ENCODE results near the gene TNFSF11. TPM values are rescaled to one million over a fixed set of nuclear protein-coding genes. Genes with fewer than 3 reads are reported as not detected.

Gene TNFSF11
- polyA plus RNA-seq, 3 donors = not detected

DNA sequence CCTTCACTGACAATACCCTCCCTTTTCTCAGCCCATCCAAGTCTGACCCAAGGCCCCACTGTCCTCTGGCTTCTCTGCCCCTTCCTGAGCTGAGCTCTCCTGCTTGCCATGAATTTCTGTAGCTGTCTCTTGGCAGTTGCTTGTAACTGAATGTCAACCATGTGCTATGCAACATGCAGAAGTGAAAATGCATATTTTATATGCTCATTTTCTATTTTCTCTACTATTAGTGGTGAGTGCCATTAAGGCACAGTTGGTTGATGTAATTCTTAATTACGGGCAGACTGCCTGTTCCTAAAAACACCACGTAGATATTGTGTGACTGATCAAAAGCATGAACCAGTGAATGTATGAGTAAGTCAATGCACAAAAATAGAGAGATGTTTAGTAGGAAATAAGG, 29.6 kb downstream of the TNFSF11 start:
- no peak for DNase-seq
- TF ChIP-seq, protein P1, sequence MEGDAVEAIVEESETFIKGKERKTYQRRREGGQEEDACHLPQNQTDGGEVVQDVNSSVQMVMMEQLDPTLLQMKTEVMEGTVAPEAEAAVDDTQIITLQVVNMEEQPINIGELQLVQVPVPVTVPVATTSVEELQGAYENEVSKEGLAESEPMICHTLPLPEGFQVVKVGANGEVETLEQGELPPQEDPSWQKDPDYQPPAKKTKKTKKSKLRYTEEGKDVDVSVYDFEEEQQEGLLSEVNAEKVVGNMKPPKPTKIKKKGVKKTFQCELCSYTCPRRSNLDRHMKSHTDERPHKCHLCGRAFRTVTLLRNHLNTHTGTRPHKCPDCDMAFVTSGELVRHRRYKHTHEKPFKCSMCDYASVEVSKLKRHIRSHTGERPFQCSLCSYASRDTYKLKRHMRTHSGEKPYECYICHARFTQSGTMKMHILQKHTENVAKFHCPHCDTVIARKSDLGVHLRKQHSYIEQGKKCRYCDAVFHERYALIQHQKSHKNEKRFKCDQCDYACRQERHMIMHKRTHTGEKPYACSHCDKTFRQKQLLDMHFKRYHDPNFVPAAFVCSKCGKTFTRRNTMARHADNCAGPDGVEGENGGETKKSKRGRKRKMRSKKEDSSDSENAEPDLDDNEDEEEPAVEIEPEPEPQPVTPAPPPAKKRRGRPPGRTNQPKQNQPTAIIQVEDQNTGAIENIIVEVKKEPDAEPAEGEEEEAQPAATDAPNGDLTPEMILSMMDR (IDR thresholded peaks at IDR 0.05) = no peak
- Histone ChIP-seq H3K4me2 (replicated peaks; ENCODE audit: extremely low read depth, low read length, poor library complexity, severe bottlenecking) (no peak overlapping the region), H3K79me2 (ENCODE audit: insufficient read depth, low read length) (no peaks in the 10 kb centered on the region), H2AFZ (ENCODE audit: insufficient read depth, low read depth, low read length, poor library complexity, severe bottlenecking) (no peak overlapping the region), H4K20me1 (ENCODE audit: insufficient read depth, low read length) (no peaks in the 10 kb centered on the region), H3K27me3 (ENCODE audit: control insufficient read depth in 2 of 2, insufficient read depth in 2 of 2, low read length in 2 of 2) (no peaks in the 10 kb centered on the region), H3K36me3 (replicated peaks in 1 of 2; ENCODE audit: control insufficient read depth in 1 of 2, insufficient read depth in 2 of 2, low read length in 2 of 2) (no peaks in the 10 kb centered on the region), H3K27ac (ENCODE audit: low read depth in 1 of 2, low read length in 2 of 2) (no peak overlapping the region), H3K4me1 (ENCODE audit: control insufficient read depth in 1 of 2, insufficient read depth in 2 of 2, low read length in 2 of 2) (peaks cover 0 to 4% of the 10 kb centered on the region in 2 donors), H3K4me3 (replicated peaks in 1 of 3; ENCODE audit: low read depth in 2 of 3, low read length in 3 of 3) (no peak overlapping the region), H3K9ac (ENCODE audit: insufficient read depth, low read length, poor library complexity, severe bottlenecking) (no peak overlapping the region), H3K9me3 (replicated peaks in 1 of 2; ENCODE audit: control insufficient read depth in 1 of 2, insufficient read depth in 1 of 2, low read length in 2 of 2) (no peaks in the 10 kb centered on the region)
- no CpG with 5 or more reads among the region's 2 CpGs for WGBS (ENCODE audit: insufficient coverage)
- no peak overlapping the region for H3K27ac Mint-ChIP-seq
- peaks cover 0 to 4% (median under 1%) of the 10 kb centered on the region in 3 donors for H3K27me3 Mint-ChIP-seq (ENCODE audit: low read depth in 3 of 3)
- peaks cover 7% of the 10 kb centered on the region for H3K4me1 Mint-ChIP-seq
- H3K36me3 Mint-ChIP-seq = no peaks in the 10 kb centered on the region
- H3K9me3 Mint-ChIP-seq = peaks cover 0 to 3% (median 0%) of the 10 kb centered on the region in 7 donors
- intact Hi-C loops (cut with micrococcal nuclease) = no loop called here
- no peak overlapping the region for H3K4me3 Mint-ChIP-seq

DNA sequence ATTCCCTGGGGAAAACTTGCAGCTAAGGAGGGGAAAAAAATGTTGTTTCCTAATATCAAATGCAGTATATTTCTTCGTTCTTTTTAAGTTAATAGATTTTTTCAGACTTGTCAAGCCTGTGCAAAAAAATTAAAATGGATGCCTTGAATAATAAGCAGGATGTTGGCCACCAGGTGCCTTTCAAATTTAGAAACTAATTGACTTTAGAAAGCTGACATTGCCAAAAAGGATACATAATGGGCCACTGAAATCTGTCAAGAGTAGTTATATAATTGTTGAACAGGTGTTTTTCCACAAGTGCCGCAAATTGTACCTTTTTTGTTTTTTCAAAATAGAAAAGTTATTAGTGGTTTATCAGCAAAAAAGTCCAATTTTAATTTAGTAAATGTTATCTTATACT, 33.6 kb downstream of the TNFSF11 start:
- DNase-seq = no peak
- 100% methylated on average over 1 of the region's 2 CpGs for WGBS (ENCODE audit: insufficient coverage)
- Histone ChIP-seq H4K20me1 (ENCODE audit: insufficient read depth, low read length) (no peaks in the 10 kb centered on the region), H3K36me3 (replicated peaks in 1 of 2; ENCODE audit: control insufficient read depth in 1 of 2, insufficient read depth in 2 of 2, low read length in 2 of 2) (no peaks in the 10 kb centered on the region), H3K27ac (ENCODE audit: low read depth in 1 of 2, low read length in 2 of 2) (no peak overlapping the region), H3K9ac (ENCODE audit: insufficient read depth, low read length, poor library complexity, severe bottlenecking) (no peak overlapping the region), H3K79me2 (ENCODE audit: insufficient read depth, low read length) (no peaks in the 10 kb centered on the region), H3K4me1 (ENCODE audit: control insufficient read depth in 1 of 2, insufficient read depth in 2 of 2, low read length in 2 of 2) (peaks cover 0 to 4% of the 10 kb centered on the region in 2 donors), H3K9me3 (replicated peaks in 1 of 2; ENCODE audit: control insufficient read depth in 1 of 2, insufficient read depth in 1 of 2, low read length in 2 of 2) (no peaks in the 10 kb centered on the region), H2AFZ (ENCODE audit: insufficient read depth, low read depth, low read length, poor library complexity, severe bottlenecking) (no peak overlapping the region), H3K4me3 (replicated peaks in 1 of 3; ENCODE audit: low read depth in 2 of 3, low read length in 3 of 3) (no peak overlapping the region), H3K27me3 (ENCODE audit: control insufficient read depth in 2 of 2, insufficient read depth in 2 of 2, low read length in 2 of 2) (no peaks in the 10 kb centered on the region), H3K4me2 (replicated peaks; ENCODE audit: extremely low read depth, low read length, poor library complexity, severe bottlenecking) (no peak overlapping the region)
- peaks cover 0 to 3% (median 2%) of the 10 kb centered on the region in 3 donors for H3K27me3 Mint-ChIP-seq (ENCODE audit: low read depth in 3 of 3)
- H3K36me3 Mint-ChIP-seq = no peaks in the 10 kb centered on the region
- peaks cover 11% of the 10 kb centered on the region for H3K4me1 Mint-ChIP-seq
- H3K9me3 Mint-ChIP-seq = peaks cover 0 to 3% (median 0%) of the 10 kb centered on the region in 7 donors
- no peak overlapping the region for H3K4me3 Mint-ChIP-seq
- intact Hi-C loops (cut with micrococcal nuclease) = no loop called here
- no peak overlapping the region for H3K27ac Mint-ChIP-seq
- TF ChIP-seq, protein P1 (IDR thresholded peaks at IDR 0.05) = no peak
